ENCODE data around the gene ERGIC2. TPM values are rescaled to one million over a fixed set of nuclear protein-coding genes. Genes with fewer than 3 reads are reported as not detected.

The ERGIC2 gene, protein sequence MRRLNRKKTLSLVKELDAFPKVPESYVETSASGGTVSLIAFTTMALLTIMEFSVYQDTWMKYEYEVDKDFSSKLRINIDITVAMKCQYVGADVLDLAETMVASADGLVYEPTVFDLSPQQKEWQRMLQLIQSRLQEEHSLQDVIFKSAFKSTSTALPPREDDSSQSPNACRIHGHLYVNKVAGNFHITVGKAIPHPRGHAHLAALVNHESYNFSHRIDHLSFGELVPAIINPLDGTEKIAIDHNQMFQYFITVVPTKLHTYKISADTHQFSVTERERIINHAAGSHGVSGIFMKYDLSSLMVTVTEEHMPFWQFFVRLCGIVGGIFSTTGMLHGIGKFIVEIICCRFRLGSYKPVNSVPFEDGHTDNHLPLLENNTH
- 65.1 TPM for total RNA-seq
- 60.5 TPM for polyA plus RNA-seq (ENCODE audit: insufficient read depth, low read depth, low replicate concordance)
- long read RNA-seq, donor 1, full-length matches to known transcripts, result 17 of 17 reads
- long read RNA-seq, donor 1, partial matches to known transcripts, result 0 of 17 reads
- long read RNA-seq, donor 1, other reads (novel, unspliced or antisense), result 0 of 17 reads
- long read RNA-seq, donor 2, full-length matches to known transcripts, result 26 of 26 reads
- long read RNA-seq, donor 2, partial matches to known transcripts, result 0 of 26 reads
- long read RNA-seq, donor 2, other reads (novel, unspliced or antisense), result 0 of 26 reads
- long read RNA-seq, donor 3, full-length matches to known transcripts, result 17 of 17 reads
- long read RNA-seq, donor 3, partial matches to known transcripts, result 0 of 17 reads
- long read RNA-seq, donor 3, other reads (novel, unspliced or antisense), result 0 of 17 reads
- long read RNA-seq, donor 4, full-length matches to known transcripts, result 20 of 20 reads
- long read RNA-seq, donor 4, partial matches to known transcripts, result 0 of 20 reads
- long read RNA-seq, donor 4, other reads (novel, unspliced or antisense), result 0 of 20 reads
- long read RNA-seq, donor 5, full-length matches to known transcripts, result 1 of 1 reads
- long read RNA-seq, donor 5, partial matches to known transcripts, result 0 of 1 reads
- long read RNA-seq, donor 5, other reads (novel, unspliced or antisense), result 0 of 1 reads
- long read RNA-seq, donor 6, full-length matches to known transcripts, result 32 of 32 reads
- long read RNA-seq, donor 6, partial matches to known transcripts, result 0 of 32 reads
- long read RNA-seq, donor 6, other reads (novel, unspliced or antisense), result 0 of 32 reads
- long read RNA-seq, donor 7, full-length matches to known transcripts, result 40 of 48 reads
- long read RNA-seq, donor 7, partial matches to known transcripts, result 3 of 48 reads
- long read RNA-seq, donor 7, other reads (novel, unspliced or antisense), result 5 of 48 reads
- long read RNA-seq, donor 8, full-length matches to known transcripts, result 13 of 13 reads
- long read RNA-seq, donor 8, partial matches to known transcripts, result 0 of 13 reads
- long read RNA-seq, donor 8, other reads (novel, unspliced or antisense), result 0 of 13 reads
- long read RNA-seq, donor 9, full-length matches to known transcripts, result 7 of 7 reads
- long read RNA-seq, donor 9, partial matches to known transcripts, result 0 of 7 reads
- long read RNA-seq, donor 9, other reads (novel, unspliced or antisense), result 0 of 7 reads
- long read RNA-seq, donor 10, full-length matches to known transcripts, result 14 of 14 reads
- long read RNA-seq, donor 10, partial matches to known transcripts, result 0 of 14 reads
- long read RNA-seq, donor 10, other reads (novel, unspliced or antisense), result 0 of 14 reads

DNA sequence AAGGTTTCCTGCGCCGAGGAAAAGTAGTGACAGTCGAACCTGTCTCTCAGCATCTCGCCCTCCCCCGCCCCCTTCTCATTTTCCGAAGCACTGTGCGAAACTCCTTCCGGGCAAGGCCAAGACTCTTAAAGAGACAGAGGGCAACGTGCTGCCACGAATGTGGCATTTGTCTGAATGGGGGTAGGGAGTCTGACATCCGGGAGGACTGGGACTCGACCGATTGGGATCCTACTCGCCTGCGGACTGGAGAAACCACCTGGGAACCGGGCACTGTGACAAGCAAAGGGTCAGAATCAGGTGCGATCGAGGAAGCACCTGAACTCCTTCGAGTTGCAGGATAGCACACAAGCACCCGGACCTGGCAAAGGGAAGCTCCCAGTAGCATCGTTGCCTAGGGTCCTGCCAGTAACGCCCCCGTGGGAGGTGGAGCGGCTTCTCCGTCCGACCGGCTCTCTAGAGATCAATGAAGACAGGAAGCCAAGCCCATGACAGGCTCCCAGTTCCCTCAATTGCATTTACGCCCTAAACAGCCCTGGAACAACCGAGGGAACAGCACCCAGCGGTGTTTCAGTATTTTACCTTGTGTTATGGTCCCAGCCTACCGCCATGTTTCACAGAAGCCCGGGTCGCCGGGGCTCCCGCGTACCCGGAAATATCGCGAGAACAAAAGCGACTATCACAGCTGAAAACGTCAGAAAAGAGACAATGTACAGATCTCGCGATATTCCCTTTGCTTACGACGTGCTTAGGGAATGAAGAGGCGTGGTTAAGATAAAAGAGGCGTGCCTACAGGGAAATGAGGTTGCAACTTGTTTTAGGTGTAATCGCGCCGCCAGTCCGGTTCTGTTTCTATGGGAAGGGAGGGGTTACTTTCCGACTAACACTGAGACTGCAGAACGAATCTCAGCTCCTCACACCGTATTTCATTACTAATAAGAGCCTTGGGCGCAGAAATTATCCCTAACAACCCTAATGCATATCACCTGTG is at the start of gene ERGIC2:
TSS of gene ERGIC2 (minus strand) at position 637 of the 988 bp plus-strand sequence. CDS start 9,539 bp downstream, outside the sequence.
- no peaks in the 10 kb centered on the region for H3K27me3 ChIP-seq (ENCODE audit: control insufficient read depth, insufficient read depth, low read length)
- TF ChIP-seq CTCF (IDR thresholded peaks at IDR 0.05; ENCODE audit: borderline replicate concordance, extremely low read depth, insufficient read depth), result no peak
- H3K4me1 ChIP-seq (ENCODE audit: control insufficient read depth in 2 of 3, insufficient read depth in 2 of 3, low read depth in 1 of 3, low read length in 3 of 3), result peaks cover 0 to 9% (median 0%) of the 10 kb centered on the region in 3 donors
- peak within 1 kb of the TSS; percentile 91 for H3K27ac ChIP-seq (ENCODE audit: low read depth in 2 of 2, low read length in 2 of 2)
- intact Hi-C loops (cut with DNase I), result no loop called here
- H3K9ac ChIP-seq (ENCODE audit: low read length in 3 of 3), result peak within 1 kb of the TSS; percentile 85 to 99 (median 97)
- no peaks in the 10 kb centered on the region for H3K36me3 ChIP-seq (ENCODE audit: control insufficient read depth in 2 of 3, insufficient read depth in 3 of 3, low read length in 3 of 3)
- H3K4me3 ChIP-seq (ENCODE audit: low read length in 3 of 3), result peak within 1 kb of the TSS; percentile 90 to 99 (median 99)
- no peaks in the 10 kb centered on the region for H3K9me3 ChIP-seq (ENCODE audit: control insufficient read depth in 2 of 3, insufficient read depth in 1 of 3, low read length in 3 of 3)
- DNase-seq (peak; percentile 94 to 99 (median 97)), FAIRE-seq (peak; percentile 98)

DNA sequence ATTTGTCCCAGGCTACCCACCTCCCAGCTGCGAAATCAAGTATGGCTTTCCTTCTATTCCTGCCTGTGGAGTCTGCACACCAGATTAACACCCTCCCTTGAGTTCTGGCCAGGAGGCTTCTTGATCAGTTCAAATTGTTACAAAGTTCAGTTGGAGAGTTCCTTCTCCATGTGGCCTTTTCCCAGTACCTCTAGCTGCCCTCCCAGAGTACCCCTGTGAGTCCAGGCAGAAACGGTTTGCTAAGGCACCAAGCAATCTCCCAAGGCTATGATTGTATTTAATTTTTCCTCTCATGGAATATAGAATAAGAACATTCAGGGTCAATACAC is 49.7 kb upstream of the ERGIC2 start:
- FAIRE-seq, result no peak
- Histone ChIP-seq H3K27ac (ENCODE audit: low read depth in 2 of 2, low read length in 2 of 2) (no peak overlapping the region), H3K4me3 (ENCODE audit: low read length in 3 of 3) (no peak overlapping the region), H3K9ac (ENCODE audit: low read length in 3 of 3) (no peak overlapping the region), H3K27me3 (ENCODE audit: control insufficient read depth, insufficient read depth, low read length) (no peaks in the 10 kb centered on the region), H3K36me3 (ENCODE audit: control insufficient read depth in 2 of 3, insufficient read depth in 3 of 3, low read length in 3 of 3) (no peaks in the 10 kb centered on the region), H3K9me3 (ENCODE audit: control insufficient read depth in 2 of 3, insufficient read depth in 1 of 3, low read length in 3 of 3) (no peaks in the 10 kb centered on the region), H3K4me1 (ENCODE audit: control insufficient read depth in 2 of 3, insufficient read depth in 2 of 3, low read depth in 1 of 3, low read length in 3 of 3) (no peaks in the 10 kb centered on the region)
- DNase-seq, result no peak
- intact Hi-C loops (cut with DNase I), result no loop called here
- TF ChIP-seq CTCF (IDR thresholded peaks at IDR 0.05; ENCODE audit: borderline replicate concordance, extremely low read depth, insufficient read depth), result no peak
